HTERT RPE-1 (cell line): ENCODE results near the gene GMPR2.

Experiments
- in situ Hi-C: fragments of 300-500 bp; cut with MboI; formaldehyde crosslinking; loops from 4 replicates; pipeline ENCODE4 v1.14.3; 2020; ENCODE audit warnings: low sequenced_read_pairs

The GMPR2 gene

DNA sequence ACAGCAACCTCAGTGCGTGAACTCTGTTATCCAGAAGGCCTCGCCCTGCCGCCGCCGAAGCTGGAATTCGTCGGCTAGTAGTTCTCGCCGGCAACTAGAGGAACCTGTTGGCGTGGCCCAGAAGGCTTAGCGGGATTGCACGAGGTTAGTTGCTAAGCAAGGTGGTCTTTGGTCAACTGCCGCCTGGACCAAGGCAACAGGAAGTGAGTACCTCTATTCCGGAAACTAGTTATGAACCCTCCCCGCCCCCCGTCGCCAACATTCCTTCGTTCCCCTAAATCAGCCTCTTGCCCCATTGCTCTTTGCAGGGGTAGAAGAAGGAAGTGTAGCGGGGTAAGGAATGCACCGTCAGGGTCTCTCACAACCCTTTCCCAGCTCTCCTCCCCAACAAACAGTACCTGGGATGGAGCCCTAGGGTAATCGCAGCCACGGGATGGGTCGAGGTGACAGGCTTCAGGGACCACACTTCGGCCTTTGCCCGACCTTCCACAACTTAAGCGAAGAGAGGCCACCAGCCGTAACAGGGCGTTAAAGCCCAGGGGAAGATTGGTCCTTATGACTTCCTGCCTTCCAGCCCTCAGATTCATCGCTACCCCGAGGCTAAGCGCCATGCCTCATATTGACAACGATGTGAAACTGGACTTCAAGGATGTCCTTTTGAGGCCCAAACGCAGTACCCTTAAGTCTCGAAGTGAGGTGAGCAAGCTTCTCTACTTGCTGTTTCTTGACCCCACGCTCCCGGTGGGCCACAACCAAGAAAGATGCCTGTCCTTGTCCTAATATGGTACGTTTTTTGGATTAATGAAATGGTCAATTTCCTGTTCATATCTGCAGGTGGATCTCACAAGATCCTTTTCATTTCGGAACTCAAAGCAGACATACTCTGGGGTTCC is at the start of gene GMPR2:
Gene GMPR2 (plus strand): TSS at position 285 of the 893 bp plus-strand sequence. CDS start 325 bp downstream, at position 610.
- in situ Hi-C loops = no loop called here

DNA sequence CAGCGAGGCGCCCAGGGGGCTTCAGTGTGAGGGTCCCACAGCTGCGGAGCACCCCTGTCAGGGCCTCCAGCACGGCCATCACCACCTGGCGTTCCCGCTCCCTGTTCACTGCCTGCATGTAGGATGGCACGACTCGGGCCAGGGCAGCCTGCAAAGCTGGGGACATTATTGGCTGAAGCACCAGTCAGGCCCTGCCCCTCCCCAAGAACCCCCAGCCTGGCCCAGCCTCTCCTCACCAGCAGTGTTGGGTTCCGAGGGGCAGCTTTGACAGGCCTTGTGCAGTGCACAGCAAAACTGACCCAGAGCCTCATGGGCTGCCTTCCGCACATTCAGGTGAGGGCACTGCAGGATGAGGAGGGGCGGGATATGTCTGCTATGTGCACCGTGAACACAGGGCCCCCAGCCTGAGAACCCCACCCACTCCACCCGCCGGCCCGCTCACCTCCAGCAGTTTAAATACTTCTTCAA is 49.7 kb upstream of the GMPR2 start:
- in situ Hi-C loops = no loop called here

- in situ Hi-C loops = no loop called here
Measured at GRCh38 chr14:24184104-24184970, 48.4 kb upstream of the GMPR2 start.

GRCh38 chr14:24185026-24185425 is 47.7 kb upstream of the GMPR2 start:
- in situ Hi-C loops = no loop called here

- in situ Hi-C loops = no loop called here
Measured at GRCh38 chr14:24185741-24186140, 47.0 kb upstream of the GMPR2 start.

GRCh38 chr14:24186831-24187538 is 45.7 kb upstream of the GMPR2 start:
- in situ Hi-C loops = no loop called here

- in situ Hi-C loops = no loop called here
Measured at GRCh38 chr14:24187539-24187915, 45.2 kb upstream of the GMPR2 start.

- in situ Hi-C loops = no loop called here
Measured at GRCh38 chr14:24188251-24189058, 44.3 kb upstream of the GMPR2 start, which contains the start of gene IPO4. Gene IPO4, minus strand, starts transcription at chr14:24188816. Its CDS starts 29 bp downstream, at chr14:24188787.

- in situ Hi-C loops = no loop called here
Measured at GRCh38 chr14:24189059-24189375, 43.7 kb upstream of the GMPR2 start.

GRCh38 chr14:24189460-24189859 is 43.3 kb upstream of the GMPR2 start:
- in situ Hi-C loops = no loop called here

DNA sequence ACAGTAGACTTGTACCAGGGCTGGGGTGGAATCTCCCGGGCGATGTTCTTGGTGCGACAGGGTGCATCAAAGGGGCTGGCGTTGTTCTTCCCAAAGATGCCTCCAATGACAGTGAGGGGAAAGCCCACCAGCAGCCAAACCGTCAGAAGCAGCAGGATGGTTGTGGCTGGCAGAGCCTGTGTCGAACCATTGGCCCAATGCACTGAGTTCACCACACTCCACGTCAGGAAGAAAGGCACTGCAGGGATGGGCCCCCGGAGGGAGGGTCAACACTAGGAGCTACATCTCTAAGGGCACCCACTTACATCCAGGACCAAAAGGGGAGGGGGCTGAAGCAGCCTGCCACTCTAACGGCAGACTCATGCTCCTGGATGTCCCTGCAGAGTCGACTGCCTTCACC is 42.3 kb upstream of the GMPR2 start:
- in situ Hi-C loops = no loop called here

DNA sequence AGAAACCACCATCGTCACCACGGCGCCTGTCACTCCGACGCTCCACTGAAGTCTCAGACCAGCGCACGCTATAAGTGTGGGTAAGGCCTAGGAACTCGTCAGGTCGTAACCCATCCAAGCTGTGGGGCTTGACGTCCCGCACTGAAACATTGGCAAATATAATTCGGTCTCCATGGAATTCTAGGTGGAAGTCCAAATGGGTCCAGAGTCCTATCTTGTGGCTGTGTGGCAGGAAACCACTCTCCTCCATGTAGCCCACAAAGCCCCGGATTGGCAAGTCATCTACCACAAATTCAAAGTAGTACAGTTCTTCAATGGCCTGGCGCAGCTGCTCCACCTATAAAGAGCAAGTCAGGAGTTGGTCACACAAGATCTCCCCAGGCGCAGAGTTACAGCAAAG is 39.8 kb upstream of the GMPR2 start:
- in situ Hi-C loops = no loop called here

DNA sequence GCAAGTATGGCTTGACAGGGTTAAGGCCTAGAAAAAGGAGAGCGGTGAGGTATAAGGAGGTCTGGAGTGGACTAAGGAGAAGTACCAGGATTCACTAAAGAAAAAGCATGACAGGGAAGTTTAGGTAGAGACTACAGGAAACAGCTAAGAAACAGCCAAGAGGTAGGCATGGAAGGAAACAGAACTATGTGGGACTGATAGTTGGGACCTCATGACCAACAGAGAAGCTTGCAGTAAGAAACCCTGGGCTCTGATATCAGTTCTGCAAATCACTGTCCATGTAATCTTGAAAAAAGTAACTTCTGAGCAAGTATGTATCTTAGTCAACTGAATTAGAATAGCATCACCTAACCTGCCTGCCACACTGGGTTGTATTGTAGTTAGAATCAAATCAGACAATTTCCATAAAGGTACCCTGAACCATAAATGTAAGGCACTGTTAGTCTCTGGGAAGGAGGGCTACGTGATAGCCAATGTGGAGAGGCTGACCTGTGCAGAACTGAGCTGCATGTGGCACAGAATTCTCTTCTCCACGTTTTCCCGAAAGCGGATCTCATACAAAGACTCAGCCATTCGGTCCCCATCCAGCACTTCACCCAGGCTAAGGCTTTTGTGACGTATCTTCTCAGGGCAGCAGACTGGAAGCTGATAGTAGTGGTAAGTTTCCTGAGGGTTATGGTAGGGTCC is 38.4 kb upstream of the GMPR2 start:
- in situ Hi-C loops = no loop called here

DNA sequence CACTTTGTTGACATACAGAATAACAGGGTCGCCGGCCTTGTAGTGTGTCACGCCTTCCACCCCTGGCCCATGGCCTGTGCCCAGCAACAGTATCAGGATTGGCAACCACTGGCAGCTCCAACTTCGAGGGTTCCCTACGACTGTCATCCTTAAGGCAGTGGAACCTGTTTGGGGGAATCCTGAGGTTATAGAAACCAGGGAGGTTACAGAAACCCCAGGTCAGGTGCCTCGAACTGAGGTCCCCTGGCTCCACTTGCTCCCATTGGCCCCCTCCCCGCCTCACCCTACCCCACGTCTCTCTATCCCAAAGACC is 37.9 kb upstream of the GMPR2 start:
- in situ Hi-C loops = no loop called here

GRCh38 chr14:24195186-24196070 is 37.3 kb upstream of the GMPR2 start, which contains the start of gene TM9SF1:
Gene TM9SF1, minus strand, starts transcription at chr14:24195441. Its CDS starts 422 bp downstream, at chr14:24195019.
- in situ Hi-C loops = no loop called here

GRCh38 chr14:24196071-24197055 is 36.4 kb upstream of the GMPR2 start:
- in situ Hi-C loops = no loop called here

- in situ Hi-C loops = no loop called here
Measured at GRCh38 chr14:24197056-24197450, 35.7 kb upstream of the GMPR2 start.
